HG03521 (cell line): ENCODE measurements around the gene MAN1A1.

Source experiments
- ATAC-seq: cut with Tn5 transposase; IDR thresholded peaks from one replicate; pipeline ENCODE4 v1.9.1; 2021; ENCODE audit warnings: mild to moderate bottlenecking, moderate library complexity; ENCODE audit not compliant: unreplicated experiment

The MAN1A1 gene

DNA sequence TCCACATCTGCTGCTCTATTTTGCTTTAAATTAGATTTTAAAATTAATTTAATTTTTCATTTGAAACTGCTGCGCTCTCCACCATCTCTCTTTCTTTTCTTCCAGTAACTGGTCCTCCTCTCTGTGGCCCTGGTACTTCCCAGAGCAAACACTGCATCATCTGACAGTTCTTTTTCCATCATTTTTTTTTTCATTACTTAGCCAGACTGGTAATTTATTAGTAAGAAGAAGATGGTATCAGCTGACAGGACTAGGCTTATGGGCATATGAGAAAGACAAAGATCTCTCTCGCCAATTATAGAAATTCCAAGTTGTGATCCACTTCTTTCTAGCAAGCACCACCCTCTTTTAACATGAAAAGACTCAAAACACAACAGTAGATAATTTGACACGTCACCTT is 197.4 kb downstream of the MAN1A1 start:
- no peak for ATAC-seq

DNA sequence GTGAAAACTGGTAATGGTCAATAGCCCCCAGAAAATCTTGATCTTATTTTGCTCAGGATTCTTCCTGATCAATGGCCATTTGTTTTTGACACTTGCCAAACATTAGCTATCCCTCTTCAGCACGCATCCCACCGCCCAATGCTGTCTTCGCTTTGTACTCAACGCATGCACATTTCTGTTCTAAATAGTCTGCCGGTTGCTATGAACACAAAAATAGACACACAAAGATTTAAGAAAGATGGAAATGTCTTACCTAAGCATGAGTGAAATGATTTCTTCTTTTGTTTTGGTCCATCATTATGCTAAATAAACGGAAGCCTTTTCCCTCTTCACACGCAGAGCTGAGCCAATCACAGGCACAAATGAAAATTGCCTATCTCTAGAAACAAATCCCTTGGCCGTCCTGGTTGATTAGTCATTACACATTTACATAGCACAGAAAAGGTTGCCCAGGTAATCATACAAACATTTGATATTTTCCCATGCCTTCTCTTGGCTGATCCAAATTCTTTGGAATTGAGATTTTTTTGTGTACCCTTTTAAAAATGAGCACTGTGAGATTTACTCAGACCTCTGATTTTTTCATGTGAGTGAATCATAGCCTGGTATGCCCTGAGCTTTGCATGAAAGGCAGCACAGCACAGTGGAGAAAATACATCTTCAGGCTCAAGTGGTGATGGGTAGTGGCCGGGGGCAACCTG is 200.6 kb downstream of the MAN1A1 start:
- no peak for ATAC-seq

DNA sequence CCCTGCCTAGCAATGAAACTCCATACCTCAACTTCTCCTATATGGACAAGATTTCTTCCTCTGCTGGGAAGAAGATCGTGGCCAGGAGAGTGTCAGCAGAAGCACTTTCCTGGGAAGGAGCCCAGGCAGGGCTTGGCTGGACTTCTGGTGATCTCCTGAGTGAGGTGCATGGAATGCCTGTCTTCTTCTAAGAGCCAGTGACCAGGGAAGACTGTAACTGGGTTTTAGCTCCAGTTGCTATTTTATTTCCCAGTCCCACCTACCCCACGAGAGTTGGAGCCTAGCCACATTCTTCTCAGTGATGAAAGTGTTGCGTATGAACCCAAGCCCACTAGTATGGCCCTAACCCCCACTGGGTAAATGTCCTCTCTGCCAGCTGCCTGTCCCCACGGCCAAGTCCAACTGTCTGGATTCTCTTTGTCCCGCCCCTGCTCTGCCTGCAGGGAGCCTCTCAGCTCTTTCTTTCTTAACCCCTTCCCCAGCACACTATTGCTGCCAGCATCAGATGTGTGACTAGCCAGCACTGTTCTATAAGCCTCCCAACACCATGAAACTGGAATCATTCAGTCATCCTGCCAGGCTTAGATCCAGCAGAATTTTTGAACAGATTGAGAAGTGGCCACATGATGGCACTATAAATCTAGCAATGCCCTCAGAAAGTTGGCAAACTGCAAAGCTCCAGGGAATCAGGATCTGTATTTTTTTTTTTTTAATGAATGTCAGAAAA is 201.3 kb downstream of the MAN1A1 start:
- ATAC-seq = no peak

GRCh38 chr6:119147101-119148053 is 202.2 kb downstream of the MAN1A1 start:
- peak; percentile 99 for ATAC-seq

DNA sequence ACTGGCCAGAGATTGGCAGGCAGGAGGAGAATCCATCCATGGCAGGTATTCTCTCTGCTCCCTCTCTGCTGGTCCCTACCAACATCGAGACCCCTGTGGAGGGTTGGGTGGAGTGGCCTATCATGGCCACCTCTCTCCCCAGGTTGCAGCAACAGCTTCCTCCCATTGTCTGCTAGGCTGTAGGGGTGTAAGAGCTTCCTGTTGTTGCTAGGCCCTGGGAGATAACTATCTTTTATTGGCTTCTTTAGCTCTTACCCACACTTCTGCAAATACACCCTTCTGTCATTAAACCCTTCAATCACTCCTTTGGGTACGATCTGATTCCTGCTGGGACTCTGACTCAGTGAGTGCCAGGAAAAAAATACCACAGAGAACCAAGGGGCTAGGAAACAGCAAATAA is 204.4 kb downstream of the MAN1A1 start:
- ATAC-seq = no peak

DNA sequence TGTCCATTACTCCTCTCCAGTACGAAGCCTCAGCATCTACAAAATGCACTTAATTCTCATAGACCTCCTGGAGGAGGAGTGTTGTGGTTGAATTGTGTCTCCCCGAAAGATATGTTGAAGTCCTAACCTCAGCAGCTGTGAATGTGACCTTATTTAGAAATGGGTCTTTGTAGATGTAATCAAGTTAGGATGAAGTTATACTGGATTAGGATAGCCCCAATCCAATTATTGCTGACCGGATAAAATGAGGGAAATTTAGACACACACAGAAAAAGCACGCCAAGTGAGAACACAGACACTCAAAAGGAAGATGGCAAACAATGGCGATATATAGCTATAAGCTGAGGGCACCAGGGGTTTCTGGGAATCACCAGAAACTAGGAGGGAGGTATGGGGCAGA is 206.9 kb downstream of the MAN1A1 start:
- ATAC-seq = no peak

GRCh38 chr6:119142041-119142440 is 207.5 kb downstream of the MAN1A1 start:
- no peak for ATAC-seq

DNA sequence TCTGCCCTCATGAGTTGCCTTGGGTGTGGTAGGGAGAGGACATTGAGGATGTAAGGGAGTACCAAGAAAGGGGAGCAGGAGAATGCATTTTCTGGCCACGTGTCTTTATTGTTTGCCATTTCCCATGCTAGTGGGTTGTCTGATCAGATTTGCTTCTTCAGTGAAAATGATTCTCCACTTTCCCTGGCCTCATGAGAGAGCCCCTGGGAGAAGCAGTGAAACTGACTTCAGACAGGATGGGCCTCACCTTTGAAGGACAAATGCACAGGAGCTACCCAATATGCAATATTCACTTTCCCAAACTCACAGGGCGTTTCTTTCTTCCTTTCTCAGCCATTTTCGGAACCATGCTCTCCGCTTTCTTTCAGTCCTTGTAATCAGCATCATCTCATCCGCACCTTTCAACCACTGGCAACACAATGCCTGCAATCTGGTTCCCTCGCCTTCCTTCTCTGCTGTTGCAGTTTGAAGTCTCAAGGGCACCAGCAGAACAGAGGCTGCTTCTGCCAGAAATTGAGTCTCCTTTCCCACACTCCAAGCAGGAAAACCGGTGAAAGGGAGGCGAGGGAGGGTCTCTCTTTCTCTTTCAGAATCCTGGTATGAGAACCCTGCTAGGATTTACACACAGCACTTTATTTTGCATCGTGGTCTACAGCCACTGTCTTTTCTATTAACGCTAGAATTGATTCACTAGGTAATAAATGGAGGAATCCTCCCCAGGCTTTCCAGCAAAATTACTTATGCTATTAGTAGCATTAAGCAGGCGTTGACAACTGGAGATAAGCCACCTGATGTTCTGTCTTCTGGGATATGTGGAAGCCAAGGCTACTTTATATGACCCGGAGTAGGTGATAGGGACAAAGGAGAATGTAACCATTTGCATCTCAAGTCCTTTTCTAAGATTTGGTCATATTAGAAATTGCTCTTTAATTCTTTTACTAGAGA is 209.1 kb downstream of the MAN1A1 start:
- ATAC-seq = no peak

DNA sequence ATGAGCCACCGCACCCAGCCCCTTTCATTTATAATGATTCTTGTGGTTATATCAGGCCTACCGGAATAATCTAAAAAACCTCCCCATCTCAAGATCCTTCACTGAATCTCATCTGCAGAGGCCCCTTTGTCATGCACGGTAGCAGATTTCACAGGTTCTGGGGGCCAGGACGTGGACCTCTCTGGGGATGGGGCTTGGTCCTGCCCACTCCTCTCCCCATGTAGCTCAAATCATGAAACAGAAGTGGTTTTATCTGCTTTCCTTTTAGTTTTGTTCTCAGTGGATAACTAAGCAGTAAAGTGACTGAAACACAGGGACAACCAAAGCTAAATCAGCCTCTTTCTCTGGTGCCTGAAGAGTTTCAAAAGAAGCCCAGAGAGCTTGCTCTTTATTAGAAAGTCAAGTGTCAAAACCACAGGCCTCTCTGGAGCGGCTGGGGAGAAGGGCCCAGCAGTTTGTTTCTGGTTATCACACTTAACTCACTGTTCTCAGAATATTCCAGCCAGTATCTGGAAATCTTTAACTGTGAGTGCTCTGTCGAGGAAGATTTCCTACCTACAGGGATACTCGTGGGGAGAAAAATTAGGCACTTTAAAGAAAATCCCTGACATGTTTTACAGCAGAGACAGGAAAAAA is 210.5 kb downstream of the MAN1A1 start:
- no peak for ATAC-seq

DNA sequence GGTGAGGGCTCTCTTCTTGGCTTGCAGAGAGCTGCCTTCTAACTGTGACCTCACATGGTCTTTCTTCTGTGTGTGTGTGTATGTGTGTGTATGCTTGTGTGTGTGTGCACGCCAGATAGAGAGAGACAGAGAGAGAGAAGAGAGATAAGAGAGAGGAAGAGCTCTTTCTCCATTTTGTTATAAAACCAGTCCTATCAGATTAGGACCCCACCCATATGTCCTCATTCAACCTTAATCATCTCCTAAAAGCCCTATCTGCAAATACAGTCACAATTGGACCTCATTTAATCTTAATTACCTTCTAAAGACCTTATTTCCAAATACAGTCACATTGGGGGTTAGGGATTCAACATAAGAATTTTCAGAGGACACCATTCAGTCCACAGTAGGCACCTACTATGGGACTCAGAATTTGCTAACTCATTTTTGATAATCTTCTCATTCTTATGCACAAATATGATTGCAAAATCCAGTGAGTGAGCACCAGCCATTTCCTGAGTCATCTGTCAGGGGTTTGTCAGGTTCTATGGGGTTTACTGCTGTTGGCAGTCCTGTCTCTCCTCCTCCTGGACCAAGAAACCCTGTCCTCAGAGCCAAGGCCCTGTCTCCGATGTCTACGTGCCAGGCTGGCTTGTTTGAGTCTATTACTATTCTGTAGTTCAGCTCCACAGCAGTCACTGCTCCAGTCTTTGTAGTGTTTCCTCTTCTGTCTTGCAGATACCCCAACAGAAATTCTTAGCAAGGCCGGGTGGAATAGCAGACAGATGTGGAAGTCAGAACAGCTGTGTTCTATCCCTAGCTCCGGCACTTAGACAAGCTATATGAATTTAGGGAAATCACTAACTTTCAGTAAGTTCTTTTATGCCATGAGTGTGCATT is 212.1 kb downstream of the MAN1A1 start:
- no peak for ATAC-seq

DNA sequence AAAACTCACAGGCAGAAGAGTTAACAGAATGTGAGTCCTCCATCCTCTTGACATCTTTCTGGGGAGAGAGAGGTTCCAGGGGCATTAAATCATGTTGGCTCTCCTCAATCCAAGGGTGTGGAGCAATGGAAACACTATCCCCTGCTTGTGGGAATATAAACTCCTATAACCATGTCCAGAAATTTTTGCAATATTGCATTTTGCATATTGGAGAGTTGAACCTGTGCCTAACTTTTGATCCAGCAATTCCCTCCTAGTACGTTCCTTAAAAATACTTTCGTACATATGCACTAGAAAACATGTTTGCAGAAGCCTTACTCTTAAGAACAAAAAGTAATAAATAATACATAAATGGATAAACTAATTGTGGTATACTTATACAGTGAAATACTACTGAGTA is 214.8 kb downstream of the MAN1A1 start:
- no peak for ATAC-seq

- ATAC-seq = no peak
Observed at GRCh38 chr6:119133400-119133799, 216.2 kb downstream of the MAN1A1 start.

GRCh38 chr6:119132261-119132981 is 217.1 kb downstream of the MAN1A1 start:
- ATAC-seq = no peak

DNA sequence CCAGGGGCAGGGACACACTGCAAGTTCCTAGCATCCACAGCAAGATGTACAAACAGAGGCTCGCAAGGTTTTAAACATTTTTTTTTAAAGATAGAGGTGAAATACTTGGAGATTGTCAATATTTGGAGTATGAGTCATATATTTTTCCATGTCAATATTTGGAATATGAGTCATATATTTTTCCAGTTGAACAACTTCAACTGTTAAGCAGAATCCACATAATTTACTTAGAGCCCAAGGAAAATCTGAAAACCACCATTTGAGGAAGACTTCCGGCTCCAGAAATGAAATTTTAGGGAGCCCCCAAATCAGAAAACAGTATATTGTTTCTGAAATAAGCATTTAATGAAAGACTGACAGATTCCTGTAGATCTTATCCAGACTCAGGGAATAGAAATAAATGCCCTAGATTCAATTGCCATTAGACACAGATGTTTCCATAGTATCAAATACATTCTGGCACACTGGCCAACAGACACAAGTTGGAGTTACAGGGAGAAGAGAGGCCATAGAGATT is 219.5 kb downstream of the MAN1A1 start:
- no peak for ATAC-seq

DNA sequence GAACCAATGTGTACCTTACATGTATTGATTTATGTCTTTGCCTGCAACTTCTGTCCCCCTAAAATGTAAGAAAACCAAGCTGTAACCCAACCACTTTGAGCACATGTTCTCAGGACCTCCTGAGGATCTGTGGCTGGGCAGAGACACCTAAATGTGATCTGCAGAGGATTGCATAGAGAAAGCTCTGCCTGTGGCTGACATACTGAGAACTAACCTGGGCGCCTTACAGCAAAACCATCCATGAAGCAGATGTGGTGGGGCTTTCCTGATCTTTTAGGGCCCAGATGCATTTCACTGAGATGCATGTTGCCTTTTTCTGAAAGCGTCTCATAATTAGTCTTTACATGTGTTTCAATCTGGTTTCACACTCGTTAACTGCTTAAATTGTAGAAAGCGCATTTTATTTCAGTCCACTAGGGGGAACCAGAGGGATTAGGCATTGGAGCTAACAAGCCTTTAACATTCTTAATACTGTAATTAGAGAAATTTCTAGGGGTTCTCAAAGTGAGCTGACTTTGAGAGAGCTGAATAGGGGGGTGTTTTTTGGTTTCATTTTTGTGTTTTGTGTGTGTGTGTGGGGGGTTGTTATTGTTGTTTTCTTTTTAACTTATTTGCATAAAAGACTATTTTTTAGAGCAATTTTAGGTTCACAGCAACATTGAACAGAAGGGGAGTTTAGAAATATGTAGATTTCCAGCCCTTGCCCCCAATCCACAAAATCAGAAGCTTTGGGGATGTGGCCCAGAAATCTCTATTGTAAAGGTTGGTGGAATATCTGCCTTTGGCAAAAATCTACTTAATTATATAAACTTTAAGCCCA is 220.2 kb downstream of the MAN1A1 start:
- ATAC-seq = peak; percentile 79

- ATAC-seq = no peak
Observed at GRCh38 chr6:119128252-119128912, 221.2 kb downstream of the MAN1A1 start.

DNA sequence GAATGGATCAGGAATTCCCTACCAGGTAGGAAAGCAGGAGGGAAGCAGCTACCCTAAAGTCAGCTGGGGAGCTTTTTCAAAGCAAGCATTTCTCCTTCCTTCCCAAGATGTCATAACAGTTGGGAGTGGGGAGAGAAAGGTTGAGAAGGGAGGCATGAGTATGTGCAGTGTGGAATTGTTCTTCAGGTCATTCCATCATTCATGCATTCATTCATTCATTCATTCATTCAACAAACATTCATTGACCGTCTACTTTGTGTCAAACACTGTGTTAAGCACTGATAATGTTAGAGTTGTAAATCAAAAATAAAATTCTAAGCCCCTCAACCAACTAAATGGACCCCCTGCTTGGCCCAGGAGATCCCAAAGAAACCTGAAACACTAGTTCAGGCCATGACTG is 221.9 kb downstream of the MAN1A1 start:
- no peak for ATAC-seq
